Urinary bladder (tissue), 4 donors: ENCODE data around the gene LIN28B. TPM values are rescaled to one million over a fixed set of nuclear protein-coding genes. Genes with fewer than 3 reads are reported as not detected.
"Not testable (repeated sequence)": the region's sequence is repeated elsewhere in the genome, so short reads cannot be mapped to it uniquely, and the experiment has no call there.

ENCODE experiments used
- DNase-seq: peaks from one replicate; pipeline ENCODE4 v3.0.0-alpha.2; 2015; ENCODE audit errors: extremely low spot score
- H3K27ac ChIP-seq: one replicate; pipeline ENCODE4 v1.5.1; 2013; ENCODE audit warnings: low read depth, mild to moderate bottlenecking, moderate library complexity
- H3K36me3 ChIP-seq: one replicate; pipeline ENCODE4 v1.6.1; 2013; ENCODE audit warnings: mild to moderate bottlenecking, moderate library complexity; ENCODE audit not compliant: insufficient read depth
- H3K4me1 ChIP-seq: one replicate; pipeline ENCODE4 v1.6.1; 2013; ENCODE audit warnings: mild to moderate bottlenecking, moderate library complexity; ENCODE audit not compliant: insufficient read depth
- H3K4me3 ChIP-seq: one replicate; pipeline ENCODE4 v1.5.1; 2013; ENCODE audit warnings: low read depth, low read length
- WGBS: extraction: QIAGEN DNeasy Blood & Tissue Kit; methylation state at CpG from one replicate; pipeline ENCODE4 v1.1.7; 2013; 5-methylcytosine and 5-hydroxymethylcytosine counted together
- polyA plus RNA-seq: library from polyadenylated mRNA; stranded (reverse); fragments of 200-250 nt; gene quantifications from one replicate; pipeline ENCODE4 v1.2.3, GENCODE V29; 2013
- total RNA-seq: library from RNA; depleted of rRNA; stranded (reverse); fragments of >200 nt; gene quantifications from one replicate; pipeline ENCODE4 v1.2.3, GENCODE V29; 2014
- donor health status: healthy with polysubstance abuse.
- donor health status: healthy.

Gene LIN28B
- total and polyA plus RNA-seq, 2 donors, result 0.37 TPM; not detected in 1

GRCh38 chr6:104969785-104970581 lies 13.1 kb downstream of the LIN28B start:
- no peak overlapping the region for H3K4me3 ChIP-seq
- no peak overlapping the region for H3K27ac ChIP-seq
- no peaks in the 10 kb centered on the region for H3K4me1 ChIP-seq
- no peaks in the 10 kb centered on the region for H3K36me3 ChIP-seq
- 65% methylated on average over 2 of the region's 2 CpGs for WGBS
- no peak for DNase-seq

GRCh38 chr6:104973404-104973803 lies 16.5 kb downstream of the LIN28B start:
- no peak for DNase-seq
- 31% methylated on average over 3 of the region's 3 CpGs for WGBS
- Histone ChIP-seq H3K4me1 (no peaks in the 10 kb centered on the region), H3K27ac (no peak overlapping the region), H3K36me3 (no peaks in the 10 kb centered on the region), H3K4me3 (no peak overlapping the region)

GRCh38 chr6:104983296-104983695 lies 26.4 kb downstream of the LIN28B start:
- H3K36me3 ChIP-seq, result no peaks in the 10 kb centered on the region
- no peak overlapping the region for H3K27ac ChIP-seq
- WGBS, result 93% methylated on average over 5 of the region's 5 CpGs
- H3K4me1 ChIP-seq, result no peaks in the 10 kb centered on the region
- no peak overlapping the region for H3K4me3 ChIP-seq
- DNase-seq, result no peak

- Histone ChIP-seq H3K4me3 (no peak overlapping the region), H3K4me1 (no peaks in the 10 kb centered on the region), H3K36me3 (no peaks in the 10 kb centered on the region), H3K27ac (no peak overlapping the region)
- DNase-seq, result no peak
- 89% methylated on average over 4 of the region's 4 CpGs for WGBS
Observed at GRCh38 chr6:104983776-104984175, 26.9 kb downstream of the LIN28B start.

- WGBS, result 74% methylated on average over 1 of the region's 1 CpG
- Histone ChIP-seq H3K4me3 (no peak overlapping the region), H3K36me3 (no peaks in the 10 kb centered on the region)
Observed at GRCh38 chr6:104984831-104985230, 27.9 kb downstream of the LIN28B start.

GRCh38 chr6:104985875-104986274 lies 29.0 kb downstream of the LIN28B start:
- not testable (repeated sequence) for H3K4me1 ChIP-seq, H3K27ac ChIP-seq, H3K36me3 ChIP-seq, DNase-seq, H3K4me3 ChIP-seq
- WGBS, result 80% methylated on average over 4 of the region's 4 CpGs

More at GRCh38 chr6:104984831-104985230, 27.9 kb downstream of the LIN28B start:
- Histone ChIP-seq H3K4me1 (no peaks in the 10 kb centered on the region), H3K27ac (no peak overlapping the region)
- DNase-seq, result no peak

GRCh38 chr6:104986625-104987024 lies 29.7 kb downstream of the LIN28B start:
- Histone ChIP-seq H3K4me3 (no peak overlapping the region), H3K36me3 (no peaks in the 10 kb centered on the region), H3K27ac (no peak overlapping the region), H3K4me1 (no peaks in the 10 kb centered on the region)
- WGBS, result 68% methylated on average over 3 of the region's 3 CpGs
- no peak for DNase-seq

- Histone ChIP-seq H3K36me3 (no peaks in the 10 kb centered on the region), H3K27ac (no peak overlapping the region), H3K4me3 (no peak overlapping the region), H3K4me1 (no peaks in the 10 kb centered on the region)
- 92% methylated on average over 3 of the region's 3 CpGs for WGBS
- no peak for DNase-seq
Observed at GRCh38 chr6:104987218-104987617, 30.3 kb downstream of the LIN28B start.

GRCh38 chr6:104990085-104990484 lies 33.2 kb downstream of the LIN28B start:
- Histone ChIP-seq H3K27ac (no peak overlapping the region), H3K4me1 (no peaks in the 10 kb centered on the region), H3K36me3 (no peaks in the 10 kb centered on the region), H3K4me3 (no peak overlapping the region)
- DNase-seq, result no peak
- 68% methylated on average over 1 of the region's 1 CpG for WGBS

- WGBS, result 96% methylated on average over 37 of the region's 37 CpGs
- not testable (repeated sequence) for DNase-seq, H3K4me1 ChIP-seq, H3K27ac ChIP-seq, H3K36me3 ChIP-seq, H3K4me3 ChIP-seq
Observed at GRCh38 chr6:104991062-104991461, 34.2 kb downstream of the LIN28B start.

GRCh38 chr6:104993576-104993975 lies 36.7 kb downstream of the LIN28B start:
- H3K4me3 ChIP-seq, H3K27ac ChIP-seq, H3K36me3 ChIP-seq, H3K4me1 ChIP-seq, DNase-seq: not testable (repeated sequence)
- 98% methylated on average over 7 of the region's 7 CpGs for WGBS

- 39% methylated on average over 2 of the region's 2 CpGs for WGBS
- Histone ChIP-seq H3K36me3 (no peaks in the 10 kb centered on the region), H3K27ac (no peak overlapping the region), H3K4me1 (no peaks in the 10 kb centered on the region), H3K4me3 (no peak overlapping the region)
- no peak for DNase-seq
Observed at GRCh38 chr6:104995989-104996617, 39.2 kb downstream of the LIN28B start.

GRCh38 chr6:105001063-105001462 lies 44.2 kb downstream of the LIN28B start:
- Histone ChIP-seq H3K4me1 (no peaks in the 10 kb centered on the region), H3K4me3 (no peak overlapping the region), H3K27ac (no peak overlapping the region), H3K36me3 (no peaks in the 10 kb centered on the region)
- no peak for DNase-seq
- 22% methylated on average over 1 of the region's 1 CpG for WGBS

- Histone ChIP-seq H3K4me3 (no peak overlapping the region), H3K27ac (no peak overlapping the region), H3K4me1 (no peaks in the 10 kb centered on the region), H3K36me3 (no peaks in the 10 kb centered on the region)
- WGBS, result 45% methylated on average over 1 of the region's 1 CpG
- no peak for DNase-seq
Observed at GRCh38 chr6:105001906-105002305, 45.0 kb downstream of the LIN28B start.
